ENCODE data around the gene SSBP4.

- TF ChIP-seq GATA2 (IDR thresholded peaks at IDR 0.05; ENCODE audit: low read depth, low read length) (no peak), GATA3 (IDR thresholded peaks at IDR 0.05; ENCODE audit: low read depth, low read length) (no peak)
Measured at GRCh38 chr19:18476507-18477041, 57.4 kb downstream of the SSBP4 start.

All from SH-SY5Y (cell line).